ENCODE data around the gene NLRP1. TPM values are rescaled to one million over a fixed set of nuclear protein-coding genes. Genes with fewer than 3 reads are reported as not detected.

NLRP1 gene
- polyA plus RNA-seq, 1 donor from 2014 or later = 255 TPM

DNA sequence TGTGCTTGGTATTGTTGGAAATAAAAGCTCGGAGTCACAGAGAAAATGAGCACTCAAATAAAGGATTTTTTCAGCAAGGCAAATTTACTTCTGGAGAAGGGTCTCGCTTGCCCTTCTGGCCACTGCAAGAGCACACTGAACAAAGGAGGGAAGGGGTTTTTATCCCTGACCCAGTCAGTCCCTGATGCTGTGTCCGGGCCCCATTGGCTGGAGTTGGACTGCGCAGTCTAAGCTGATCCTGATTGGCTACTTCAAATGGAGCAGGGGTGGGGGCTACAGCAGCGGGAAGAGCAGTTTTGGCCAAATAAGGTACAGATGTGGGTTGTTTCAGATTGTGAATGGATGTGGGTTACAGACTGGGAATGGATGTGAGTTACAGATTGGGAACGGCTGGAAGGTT is 4.3 kb upstream of the NLRP1 start:
- H4K20me1 ChIP-seq (ENCODE audit: insufficient read depth) = no peaks in the 10 kb centered on the region
- no peaks in the 10 kb centered on the region for H3K9me3 ChIP-seq (ENCODE audit: low read length)
- H3K4me2 ChIP-seq (ENCODE audit: low read length) = no peak overlapping the region
- TF ChIP-seq SMC3 (conservative IDR thresholded peaks at IDR 0.05; ENCODE audit: poor library complexity) (no peak), POLR2AphosphoS5 (IDR thresholded peaks at IDR 0.05) (no peak), RAD21 (conservative IDR thresholded peaks at IDR 0.05) (no peak)
- TF ChIP-seq, protein P1, sequence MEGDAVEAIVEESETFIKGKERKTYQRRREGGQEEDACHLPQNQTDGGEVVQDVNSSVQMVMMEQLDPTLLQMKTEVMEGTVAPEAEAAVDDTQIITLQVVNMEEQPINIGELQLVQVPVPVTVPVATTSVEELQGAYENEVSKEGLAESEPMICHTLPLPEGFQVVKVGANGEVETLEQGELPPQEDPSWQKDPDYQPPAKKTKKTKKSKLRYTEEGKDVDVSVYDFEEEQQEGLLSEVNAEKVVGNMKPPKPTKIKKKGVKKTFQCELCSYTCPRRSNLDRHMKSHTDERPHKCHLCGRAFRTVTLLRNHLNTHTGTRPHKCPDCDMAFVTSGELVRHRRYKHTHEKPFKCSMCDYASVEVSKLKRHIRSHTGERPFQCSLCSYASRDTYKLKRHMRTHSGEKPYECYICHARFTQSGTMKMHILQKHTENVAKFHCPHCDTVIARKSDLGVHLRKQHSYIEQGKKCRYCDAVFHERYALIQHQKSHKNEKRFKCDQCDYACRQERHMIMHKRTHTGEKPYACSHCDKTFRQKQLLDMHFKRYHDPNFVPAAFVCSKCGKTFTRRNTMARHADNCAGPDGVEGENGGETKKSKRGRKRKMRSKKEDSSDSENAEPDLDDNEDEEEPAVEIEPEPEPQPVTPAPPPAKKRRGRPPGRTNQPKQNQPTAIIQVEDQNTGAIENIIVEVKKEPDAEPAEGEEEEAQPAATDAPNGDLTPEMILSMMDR (IDR thresholded peaks at IDR 0.05; ENCODE audit: poor library complexity, severe bottlenecking) = no peak
- no peak overlapping the region for H3K9ac ChIP-seq (ENCODE audit: low read length)
- H3K4me3 ChIP-seq (ENCODE audit: low read length) = no peak overlapping the region
- H3K27me3 ChIP-seq (ENCODE audit: insufficient read depth, low read depth, low read length) = no peaks in the 10 kb centered on the region
- no peak overlapping the region for H3K27ac ChIP-seq (ENCODE audit: low read length)
- no peaks in the 10 kb centered on the region for H3K79me2 ChIP-seq (replicated peaks; ENCODE audit: insufficient read depth, low read length)
- H3F3A ChIP-seq (ENCODE audit: insufficient read depth, low read length, poor library complexity, severe bottlenecking) = no peaks in the 10 kb centered on the region
- no peak overlapping the region for H2AFZ ChIP-seq (ENCODE audit: low read depth, low read length)
- no peaks in the 10 kb centered on the region for H3K9me2 ChIP-seq (ENCODE audit: insufficient read depth, low read length)
- H3K36me3 ChIP-seq (ENCODE audit: insufficient read depth, low read length) = no peaks in the 10 kb centered on the region

DNA sequence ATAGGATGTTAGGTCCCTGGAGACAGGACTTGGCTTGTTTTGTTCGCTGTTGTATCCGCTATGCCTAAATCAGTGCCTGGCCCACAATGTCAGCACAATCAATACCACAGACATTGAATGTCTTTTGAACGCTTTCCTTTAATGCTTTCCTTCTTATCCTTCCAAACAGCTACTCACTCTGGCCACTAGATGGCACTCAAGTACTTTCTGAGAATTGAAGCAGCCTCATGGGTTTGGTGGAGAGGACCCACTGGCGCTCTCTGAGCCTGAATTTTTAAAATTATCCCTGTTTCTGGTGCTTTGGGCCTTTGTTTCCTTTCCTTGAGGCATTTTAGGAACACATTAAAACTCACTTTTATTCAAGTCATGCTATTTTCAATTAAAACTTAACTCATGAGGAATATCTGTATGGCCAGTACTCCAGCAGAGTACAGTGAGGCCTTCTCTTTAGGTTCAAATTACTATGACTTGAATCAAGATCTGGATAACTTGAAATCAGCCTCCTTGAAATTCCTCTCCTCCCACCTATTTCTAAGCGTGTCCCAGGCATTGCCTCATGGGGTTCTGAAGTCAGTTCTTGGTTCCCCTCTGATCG is 3.2 kb upstream of the NLRP1 start:
- Histone ChIP-seq H3K27me3 (ENCODE audit: insufficient read depth, low read depth, low read length) (no peaks in the 10 kb centered on the region), H3K9ac (ENCODE audit: low read length) (peak overlapping the region; percentile 9), H3K27ac (ENCODE audit: low read length) (no peak overlapping the region), H2AFZ (ENCODE audit: low read depth, low read length) (no peak overlapping the region), H3K9me2 (ENCODE audit: insufficient read depth, low read length) (no peaks in the 10 kb centered on the region), H3K9me3 (ENCODE audit: low read length) (no peaks in the 10 kb centered on the region), H3K36me3 (ENCODE audit: insufficient read depth, low read length) (no peaks in the 10 kb centered on the region), H3F3A (ENCODE audit: insufficient read depth, low read length, poor library complexity, severe bottlenecking) (no peaks in the 10 kb centered on the region), H3K4me3 (ENCODE audit: low read length) (no peak overlapping the region), H3K79me2 (replicated peaks; ENCODE audit: insufficient read depth, low read length) (no peaks in the 10 kb centered on the region), H3K4me2 (ENCODE audit: low read length) (no peak overlapping the region), H4K20me1 (ENCODE audit: insufficient read depth) (no peaks in the 10 kb centered on the region)
- TF ChIP-seq SMC3 (conservative IDR thresholded peaks at IDR 0.05; ENCODE audit: poor library complexity) (peak; percentile 100), RAD21 (conservative IDR thresholded peaks at IDR 0.05) (peak; percentile 99), POLR2AphosphoS5 (IDR thresholded peaks at IDR 0.05) (no peak)
- TF ChIP-seq, protein P1 (IDR thresholded peaks at IDR 0.05; ENCODE audit: poor library complexity, severe bottlenecking) = peak; percentile 98

DNA sequence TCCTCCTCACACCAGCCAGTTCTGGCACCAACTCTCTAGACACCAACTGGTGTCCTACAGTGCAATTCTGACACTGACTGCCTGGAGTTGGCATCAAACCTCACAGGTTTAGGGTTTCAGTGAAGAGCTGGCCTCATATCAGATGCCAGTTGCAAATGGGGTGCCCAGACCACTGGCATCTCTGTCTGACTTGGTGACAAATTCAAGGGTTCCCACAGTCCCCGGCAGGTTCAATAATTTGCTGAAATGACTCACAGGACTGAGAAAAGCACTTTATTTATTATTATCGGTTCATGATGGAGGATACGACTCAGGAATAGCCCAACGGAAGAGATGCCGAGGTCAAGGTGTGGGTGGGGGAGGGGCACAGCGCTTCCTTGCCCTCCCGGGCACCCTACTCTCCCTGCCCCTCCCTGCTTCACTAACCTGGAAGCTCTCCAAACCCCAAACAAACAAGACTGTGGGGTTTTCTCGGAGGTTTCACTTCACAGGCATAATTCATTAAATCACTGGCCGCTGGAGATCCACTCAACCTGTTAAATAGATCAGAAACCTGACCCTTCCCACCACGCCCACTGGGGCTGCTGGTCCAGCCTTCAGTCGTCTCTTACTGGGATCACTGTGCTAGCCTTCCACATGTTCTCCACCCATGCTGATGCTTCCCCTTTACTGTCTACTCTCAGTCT is 1.7 kb upstream of the NLRP1 start:
- Histone ChIP-seq H3K9me3 (ENCODE audit: low read length) (no peaks in the 10 kb centered on the region), H3K9me2 (ENCODE audit: insufficient read depth, low read length) (no peaks in the 10 kb centered on the region), H3K27me3 (ENCODE audit: insufficient read depth, low read depth, low read length) (no peaks in the 10 kb centered on the region), H3K9ac (ENCODE audit: low read length) (no peak overlapping the region), H3K4me3 (ENCODE audit: low read length) (no peak overlapping the region), H3K27ac (ENCODE audit: low read length) (no peak overlapping the region), H3K79me2 (replicated peaks; ENCODE audit: insufficient read depth, low read length) (no peaks in the 10 kb centered on the region), H2AFZ (ENCODE audit: low read depth, low read length) (no peak overlapping the region), H4K20me1 (ENCODE audit: insufficient read depth) (no peaks in the 10 kb centered on the region), H3K4me2 (ENCODE audit: low read length) (no peak overlapping the region), H3K36me3 (ENCODE audit: insufficient read depth, low read length) (no peaks in the 10 kb centered on the region), H3F3A (ENCODE audit: insufficient read depth, low read length, poor library complexity, severe bottlenecking) (no peaks in the 10 kb centered on the region)
- TF ChIP-seq, protein P2, sequence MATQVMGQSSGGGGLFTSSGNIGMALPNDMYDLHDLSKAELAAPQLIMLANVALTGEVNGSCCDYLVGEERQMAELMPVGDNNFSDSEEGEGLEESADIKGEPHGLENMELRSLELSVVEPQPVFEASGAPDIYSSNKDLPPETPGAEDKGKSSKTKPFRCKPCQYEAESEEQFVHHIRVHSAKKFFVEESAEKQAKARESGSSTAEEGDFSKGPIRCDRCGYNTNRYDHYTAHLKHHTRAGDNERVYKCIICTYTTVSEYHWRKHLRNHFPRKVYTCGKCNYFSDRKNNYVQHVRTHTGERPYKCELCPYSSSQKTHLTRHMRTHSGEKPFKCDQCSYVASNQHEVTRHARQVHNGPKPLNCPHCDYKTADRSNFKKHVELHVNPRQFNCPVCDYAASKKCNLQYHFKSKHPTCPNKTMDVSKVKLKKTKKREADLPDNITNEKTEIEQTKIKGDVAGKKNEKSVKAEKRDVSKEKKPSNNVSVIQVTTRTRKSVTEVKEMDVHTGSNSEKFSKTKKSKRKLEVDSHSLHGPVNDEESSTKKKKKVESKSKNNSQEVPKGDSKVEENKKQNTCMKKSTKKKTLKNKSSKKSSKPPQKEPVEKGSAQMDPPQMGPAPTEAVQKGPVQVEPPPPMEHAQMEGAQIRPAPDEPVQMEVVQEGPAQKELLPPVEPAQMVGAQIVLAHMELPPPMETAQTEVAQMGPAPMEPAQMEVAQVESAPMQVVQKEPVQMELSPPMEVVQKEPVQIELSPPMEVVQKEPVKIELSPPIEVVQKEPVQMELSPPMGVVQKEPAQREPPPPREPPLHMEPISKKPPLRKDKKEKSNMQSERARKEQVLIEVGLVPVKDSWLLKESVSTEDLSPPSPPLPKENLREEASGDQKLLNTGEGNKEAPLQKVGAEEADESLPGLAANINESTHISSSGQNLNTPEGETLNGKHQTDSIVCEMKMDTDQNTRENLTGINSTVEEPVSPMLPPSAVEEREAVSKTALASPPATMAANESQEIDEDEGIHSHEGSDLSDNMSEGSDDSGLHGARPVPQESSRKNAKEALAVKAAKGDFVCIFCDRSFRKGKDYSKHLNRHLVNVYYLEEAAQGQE (IDR thresholded peaks at IDR 0.05; ENCODE audit: borderline replicate concordance) = no peak
